A549 (cell line): ENCODE data around the gene ALS2.

Experiments
- CEBPB ChIP-seq, 2 experiments: fragments of >200 bp in 1 of 2; sonication (Bioruptor Twin) in 1 of 2; formaldehyde crosslinking in 1 of 2; IDR thresholded peaks; 2 replicates each; pipeline ENCODE4 v1.6.1; 2012 to 2016
- CTCF ChIP-seq: fragments of >200 bp; sonication (Bioruptor Twin); formaldehyde crosslinking; IDR thresholded peaks from 3 replicates; pipeline ENCODE4 v1.5.1; 2016

GRCh38 chr2:201674298-201674697 lies 106.4 kb downstream of the ALS2 start:
- TF ChIP-seq CTCF (no peak), CEBPB (IDR thresholded peaks at IDR 0.05) (no peak)
